Small intestine (tissue), 7 donors: Measurements from ENCODE around the gene RFX7. TPM values are rescaled to one million over a fixed set of nuclear protein-coding genes. Genes with fewer than 3 reads are reported as not detected.
A peak's percentile ranks its signal among the peaks of the same experiment; 100 is the strongest.

ENCODE experiments used
- DNase-seq, 2 donors: peaks; one replicate each; pipeline versions ENCODE4 v3.0.0 to v3.0.0-alpha.2; 2013
- FAIRE-seq: peaks from 2 replicates; lab custom pipeline; 2012; peaks lifted over from hg19 to GRCh38; lab: Jason Lieb, UNC
- H3K27ac ChIP-seq, 3 donors: one replicate each; pipeline ENCODE4 v1.5.1; 2013; ENCODE audit warnings: low read length in 2 of 3, mild to moderate bottlenecking in 2 of 3, control low read depth in 1 of 3, inconsistent platforms in 1 of 3, low read depth in 1 of 3, moderate library complexity in 1 of 3
- H3K27me3 ChIP-seq, 3 donors: one replicate each; pipeline ENCODE4 v1.6.1; 2013; ENCODE audit warnings: low read length in 3 of 3, inconsistent platforms in 1 of 3; ENCODE audit not compliant: control insufficient read depth in 3 of 3, insufficient read depth in 3 of 3
- H3K36me3 ChIP-seq, 3 donors: one replicate each; pipeline ENCODE4 v1.6.1; 2013; ENCODE audit warnings: low read length in 3 of 3, inconsistent platforms in 1 of 3, low read depth in 1 of 3, mild to moderate bottlenecking in 1 of 3, moderate library complexity in 1 of 3; ENCODE audit not compliant: control insufficient read depth in 3 of 3, insufficient read depth in 2 of 3
- H3K4me1 ChIP-seq, 3 donors: one replicate each; pipeline ENCODE4 v1.6.1; 2013; ENCODE audit warnings: low read length in 2 of 3, inconsistent platforms in 1 of 3, low read depth in 1 of 3, mild to moderate bottlenecking in 1 of 3, moderate library complexity in 1 of 3; ENCODE audit not compliant: control insufficient read depth in 3 of 3, insufficient read depth in 2 of 3
- H3K4me3 ChIP-seq, 3 donors: one replicate each; pipeline ENCODE4 v1.5.1; 2013; ENCODE audit warnings: low read length in 3 of 3, control low read depth in 1 of 3, inconsistent platforms in 1 of 3, low read depth in 1 of 3, mild to moderate bottlenecking in 1 of 3, moderate library complexity in 1 of 3
- H3K9me3 ChIP-seq, 2 donors: one replicate each; pipeline ENCODE4 v1.6.1; 2013; ENCODE audit warnings: low read depth in 1 of 2, low read length in 1 of 2; ENCODE audit not compliant: control insufficient read depth in 2 of 2, insufficient read depth in 1 of 2
- WGBS, 3 donors: extraction: QIAGEN DNeasy Blood & Tissue Kit; methylation state at CpG; one replicate each; pipeline ENCODE4 v1.1.7; 2013; 5-methylcytosine and 5-hydroxymethylcytosine counted together
- polyA plus RNA-seq, 4 donors: library from polyadenylated mRNA; stranded (reverse) in 3 of 4; unstranded in 1 of 4; fragments of 200-250 nt in 3 of 4; fragments of 120-200 nt in 1 of 4; gene quantifications; one replicate each; pipeline versions ENCODE4 v1.2.1 to v1.2.3, GENCODE V29; 2013
- donor health status: healthy with polysubstance abuse.
- donor health status: control.
- donor health status: control.
- donor health status: Bipolar disorder and iron deficiency.
- donor health status: healthy.

RFX7 gene
- polyA plus RNA-seq, 4 donors, result 1.4 to 12.8 (median 3.0) TPM

DNA sequence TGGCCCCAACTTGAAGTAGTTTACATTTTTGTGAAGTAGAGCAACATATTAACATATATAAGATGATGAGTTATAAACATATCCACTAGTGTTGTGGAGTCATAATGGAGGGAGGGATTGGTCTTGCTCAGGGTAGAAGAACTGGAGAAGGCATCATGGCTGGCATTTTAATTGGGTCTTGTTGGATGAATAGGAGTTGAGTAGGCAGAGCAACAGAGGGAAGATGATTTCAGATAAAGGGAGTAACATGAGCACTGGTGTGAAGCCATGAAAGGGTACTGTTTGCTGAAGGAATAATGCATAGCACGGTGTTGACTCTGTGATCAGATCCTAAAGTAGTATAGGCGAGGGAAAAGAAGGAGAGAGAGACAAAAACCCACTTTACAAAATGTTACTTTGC lies 3.6 kb upstream of the RFX7 start:
- FAIRE-seq (no peak), DNase-seq (no peak)
- no peaks in the 10 kb centered on the region for H3K9me3 ChIP-seq
- no peak overlapping the region for H3K27ac ChIP-seq
- 81 to 98% (median 93%) methylated on average over 2 of the region's 2 CpGs for WGBS, 3 donors
- no peaks in the 10 kb centered on the region for H3K36me3 ChIP-seq
- no peak overlapping the region for H3K4me3 ChIP-seq
- H3K27me3 ChIP-seq, result no peaks in the 10 kb centered on the region
- H3K4me1 ChIP-seq, result peaks cover 3 to 37% (median 10%) of the 10 kb centered on the region in 3 donors

DNA sequence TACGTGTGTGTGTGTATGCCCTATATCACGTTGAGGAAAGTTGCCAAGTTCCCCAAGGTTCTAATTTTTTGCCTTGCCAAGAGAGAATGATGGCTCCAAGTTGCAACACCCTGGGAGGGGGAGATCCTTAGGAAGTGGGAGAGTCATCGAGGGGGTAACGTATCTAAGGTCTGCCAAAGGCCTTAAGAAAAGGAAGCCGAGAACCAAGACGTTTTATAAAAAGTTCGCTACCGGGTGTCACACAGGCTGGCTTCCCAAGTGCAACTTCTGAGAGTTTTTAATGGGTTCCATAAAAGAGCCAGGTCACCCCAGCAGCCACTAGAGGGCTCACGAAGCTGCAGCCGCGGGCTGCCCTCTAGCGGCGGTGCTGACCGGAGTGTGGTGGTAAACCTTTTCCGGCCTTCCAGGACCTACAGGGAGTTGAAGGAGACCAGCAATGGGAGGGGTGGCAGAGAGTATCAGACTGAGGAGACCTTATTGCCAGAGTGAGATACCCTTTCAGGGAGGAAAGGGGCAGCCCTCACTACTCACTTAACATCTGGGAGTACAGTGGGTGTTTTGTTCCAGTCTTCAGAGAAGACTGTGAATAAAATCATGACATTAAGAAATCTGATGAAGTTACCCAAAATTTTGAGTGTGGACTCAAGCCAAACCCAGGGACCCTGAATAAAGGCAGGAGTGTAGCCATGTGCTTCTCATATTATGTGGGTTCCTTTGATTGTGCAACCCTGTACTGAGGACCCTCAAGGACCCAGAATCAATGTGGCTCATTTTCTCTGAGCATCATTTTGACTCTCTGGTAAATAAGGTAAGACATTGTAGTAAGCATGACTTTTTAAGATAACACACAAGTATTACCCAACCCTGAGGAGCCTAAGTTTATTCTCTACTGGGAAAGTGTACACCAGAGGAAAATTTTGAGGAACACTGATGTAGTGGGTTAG lies 2.5 kb upstream of the RFX7 start:
- H3K4me3 ChIP-seq, result peak overlapping the region in 2 of 3 donors; percentile 26 to 30
- no peaks in the 10 kb centered on the region for H3K36me3 ChIP-seq
- peak; percentile 89 to 94 for DNase-seq
- H3K9me3 ChIP-seq, result no peaks in the 10 kb centered on the region
- 2 to 3% (median 2%) methylated on average over 15 of the region's 15 CpGs for WGBS, 3 donors
- H3K27me3 ChIP-seq, result no peaks in the 10 kb centered on the region
- peaks cover 3 to 32% (median 10%) of the 10 kb centered on the region in 3 donors for H3K4me1 ChIP-seq
- H3K27ac ChIP-seq, result peak overlapping the region; percentile 61 to 88 (median 76)
- FAIRE-seq, result no peak

DNA sequence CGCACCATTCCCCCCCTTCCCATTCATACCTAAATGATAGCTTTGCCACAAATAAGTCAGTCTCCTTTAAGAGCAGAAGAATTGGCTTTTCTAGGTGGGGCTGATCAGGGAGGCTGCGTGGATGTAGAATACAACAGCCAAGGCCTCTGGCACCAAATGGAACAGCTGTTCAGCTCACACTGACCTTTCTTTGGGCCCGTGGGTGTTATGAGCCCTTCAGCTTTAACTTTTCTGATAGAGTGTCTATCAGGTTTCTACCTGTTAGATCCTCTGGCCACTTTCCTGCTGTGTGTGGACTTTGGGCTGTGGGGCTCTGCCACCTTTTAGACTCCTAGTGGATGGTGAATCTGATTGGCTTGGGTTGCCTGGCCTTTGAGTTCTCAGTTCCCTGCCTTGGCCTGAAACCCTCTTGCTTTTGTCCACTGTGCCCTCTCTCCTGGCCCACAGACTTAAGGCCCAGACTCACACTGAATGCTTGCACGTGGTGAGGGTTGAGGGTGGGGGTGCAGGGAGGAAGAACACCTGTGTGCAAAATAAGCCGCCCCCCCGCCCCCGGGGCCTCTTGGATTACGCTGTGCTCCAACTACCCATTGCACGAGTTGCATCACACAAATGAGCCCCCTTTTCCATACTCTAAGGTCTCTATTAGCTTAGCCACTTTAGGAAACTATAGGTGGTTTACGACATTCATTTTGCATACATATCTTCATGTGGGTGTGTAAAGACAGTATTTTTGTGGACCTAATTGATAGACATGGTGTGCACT lies 1.3 kb upstream of the RFX7 start:
- Histone ChIP-seq H3K36me3 (no peaks in the 10 kb centered on the region), H3K27ac (peak overlapping the region; percentile 73 to 90 (median 88)), H3K9me3 (no peaks in the 10 kb centered on the region), H3K4me1 (peaks cover 3 to 32% (median 10%) of the 10 kb centered on the region in 3 donors), H3K4me3 (peak overlapping the region in 2 of 3 donors; percentile 51 to 91), H3K27me3 (no peaks in the 10 kb centered on the region)
- FAIRE-seq (no peak), DNase-seq (peak; percentile 78 to 89)
- 25 to 48% (median 38%) methylated on average over 10 of the region's 10 CpGs for WGBS, 3 donors

DNA sequence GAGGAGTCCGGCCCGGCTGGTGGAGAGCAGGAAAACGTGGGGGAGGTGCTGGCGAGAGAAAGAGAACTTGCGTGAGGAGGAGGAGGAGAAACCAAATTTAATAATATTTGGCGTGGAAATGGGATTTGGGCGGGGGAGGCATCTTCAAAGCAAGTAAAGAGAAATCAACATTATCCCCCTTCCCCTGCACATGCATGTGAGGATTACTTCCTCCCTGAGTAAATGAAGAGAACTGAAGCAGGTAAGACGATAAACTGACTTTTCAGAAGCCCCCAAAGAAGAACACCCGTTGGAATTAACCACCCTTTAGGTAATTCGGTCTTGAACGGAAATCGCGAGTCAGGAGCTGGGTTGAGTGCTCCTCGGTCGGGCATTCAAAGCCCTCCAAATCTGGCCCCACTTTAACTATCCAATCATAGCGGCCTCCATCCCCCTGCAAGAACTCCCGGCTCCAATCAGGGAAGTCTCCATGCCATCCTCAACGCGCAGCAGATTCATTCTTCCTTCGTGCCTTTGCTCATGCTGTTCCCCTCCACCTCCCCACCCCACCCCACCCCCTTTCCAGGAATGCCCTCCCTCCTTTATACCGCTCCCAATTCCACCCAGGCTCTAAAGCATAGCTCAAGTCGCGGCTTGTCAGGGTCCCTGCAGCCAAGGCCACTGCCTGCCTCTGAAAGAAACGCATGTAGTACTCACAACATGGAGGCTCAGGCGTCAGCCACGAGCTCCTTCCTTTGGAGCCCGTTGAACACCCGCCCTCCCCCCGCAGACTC lies 545 bp upstream of the RFX7 start:
- Histone ChIP-seq H3K9me3 (no peaks in the 10 kb centered on the region), H3K36me3 (no peaks in the 10 kb centered on the region), H3K27ac (peak overlapping the region; percentile 73 to 90 (median 88)), H3K27me3 (no peaks in the 10 kb centered on the region), H3K4me1 (peaks cover 3 to 32% (median 10%) of the 10 kb centered on the region in 3 donors), H3K4me3 (peak overlapping the region; percentile 51 to 94 (median 91))
- DNase-seq (peak; percentile 59 to 64), FAIRE-seq (no peak)
- 1 to 2% (median 1%) methylated on average over 29 of the region's 29 CpGs for whole genome bisulfite sequencing, 3 donors

DNA sequence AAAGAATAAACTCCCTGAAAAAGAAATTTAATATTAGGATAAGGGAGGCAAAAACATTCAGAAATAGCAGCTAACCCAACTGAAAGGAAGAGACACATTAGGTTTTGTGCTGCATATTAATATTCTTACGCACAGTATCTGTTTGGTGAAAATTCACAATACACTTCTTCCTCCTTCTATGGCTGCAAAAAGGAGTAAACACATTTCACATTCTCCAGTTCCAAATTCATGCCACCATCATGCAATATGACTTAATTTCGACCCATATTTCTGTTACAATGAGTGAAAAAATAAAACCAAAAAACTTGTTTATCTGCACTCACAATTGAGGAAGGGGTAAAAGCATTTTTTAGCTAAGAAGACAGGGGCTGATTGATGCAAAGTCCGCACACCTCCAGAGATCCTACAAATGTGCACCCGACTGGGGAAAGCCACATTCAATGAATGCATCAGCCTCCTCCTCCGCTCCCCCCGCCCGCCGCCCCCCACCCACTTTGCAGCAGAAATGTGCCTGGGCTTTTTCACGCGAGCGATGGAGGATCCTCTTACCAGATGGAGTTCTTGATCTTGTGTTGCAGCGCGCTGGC lies 1.0 kb downstream of the RFX7 start:
- peaks cover 3 to 19% (median 3%) of the 10 kb centered on the region in 3 donors for H3K4me1 ChIP-seq
- WGBS, 3 donors, result 0 to 1% (median 0%) methylated on average over 13 of the region's 13 CpGs
- FAIRE-seq, result no peak
- no peaks in the 10 kb centered on the region for H3K27me3 ChIP-seq
- DNase-seq, result peak; percentile 14 to 24
- peak overlapping the region in 2 of 3 donors; percentile 54 to 58 for H3K27ac ChIP-seq
- no peaks in the 10 kb centered on the region for H3K9me3 ChIP-seq
- H3K4me3 ChIP-seq, result peak overlapping the region; percentile 63 to 94 (median 91)
- peaks cover 0 to 4% (median 0%) of the 10 kb centered on the region in 3 donors for H3K36me3 ChIP-seq

DNA sequence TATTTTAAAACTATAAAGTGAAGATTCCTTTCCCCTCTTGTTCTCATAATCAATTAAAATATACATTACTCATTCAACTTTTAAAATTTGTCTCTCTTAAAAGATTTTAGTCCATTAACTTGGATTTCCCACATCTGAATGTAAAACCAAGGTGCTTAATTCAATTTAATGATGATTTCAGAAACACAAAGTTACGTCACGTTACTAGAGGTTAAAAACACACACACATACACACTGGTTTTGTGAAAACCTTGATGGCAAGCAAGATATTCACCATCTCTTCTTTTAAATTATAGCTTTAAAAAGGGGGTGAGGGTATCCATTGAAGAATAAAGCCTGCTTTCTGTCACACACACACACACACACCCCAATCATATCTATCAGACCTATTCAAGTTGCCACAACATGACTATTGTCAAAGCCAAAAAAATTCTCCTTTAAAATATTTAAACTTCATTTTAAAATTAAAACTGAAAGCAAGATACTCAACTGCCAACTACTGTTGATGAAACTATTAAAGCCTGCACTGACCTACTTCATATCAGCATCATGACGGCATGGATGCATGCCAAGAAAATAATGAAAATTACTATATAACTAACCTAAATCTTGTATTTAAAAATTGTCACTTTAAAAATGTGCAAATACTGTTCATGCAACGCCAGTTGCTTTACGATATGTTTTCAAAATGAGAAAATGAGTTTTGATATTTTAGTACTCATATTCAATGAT lies 2.1 kb downstream of the RFX7 start:
- H3K27me3 ChIP-seq, result no peaks in the 10 kb centered on the region
- H3K9me3 ChIP-seq, result no peaks in the 10 kb centered on the region
- DNase-seq (peak in 1 of 2 donors; percentile 18), FAIRE-seq (no peak)
- WGBS, 3 donors, result 19 to 23% (median 23%) methylated on average over 5 of the region's 5 CpGs
- peaks cover 3 to 19% (median 3%) of the 10 kb centered on the region in 3 donors for H3K4me1 ChIP-seq
- H3K27ac ChIP-seq, result no peak overlapping the region
- peaks cover 0 to 4% (median 0%) of the 10 kb centered on the region in 3 donors for H3K36me3 ChIP-seq
- no peak overlapping the region for H3K4me3 ChIP-seq

DNA sequence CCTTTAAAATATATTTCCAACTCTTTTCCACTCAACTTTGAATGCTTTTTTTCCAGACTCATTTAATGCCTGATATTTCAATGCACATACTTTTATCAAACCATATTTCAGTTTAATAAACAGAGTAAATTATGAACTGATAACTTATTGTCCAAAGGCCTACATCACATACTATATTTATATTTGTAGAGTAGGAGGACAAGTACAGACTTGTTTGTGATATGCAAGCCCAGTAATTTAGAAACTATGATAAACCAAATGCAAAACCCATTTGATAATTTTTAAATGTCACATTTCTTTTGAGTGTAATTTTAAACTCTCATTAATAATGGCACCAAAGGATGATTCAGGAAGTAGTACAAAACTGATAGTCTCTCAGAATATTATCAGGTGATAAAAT lies 3.3 kb downstream of the RFX7 start:
- FAIRE-seq, result no peak
- H3K36me3 ChIP-seq, result peaks cover 0 to 4% (median 0%) of the 10 kb centered on the region in 3 donors

More for the DNA sequence above, 3.3 kb downstream of the RFX7 start:
- Histone ChIP-seq H3K27ac (no peak overlapping the region), H3K9me3 (no peaks in the 10 kb centered on the region), H3K27me3 (no peaks in the 10 kb centered on the region), H3K4me3 (no peak overlapping the region), H3K4me1 (peaks cover 3 to 11% (median 3%) of the 10 kb centered on the region in 3 donors)
- DNase-seq, result no peak
